Cardiac fibroblast (primary cell): ENCODE measurements around the gene SELENOM.

Experiments
- DNase-seq, 2 donors: peaks; one replicate each; pipeline versions ENCODE4 v3.0.0 to v3.0.0-alpha.2; 2010; ENCODE audit warnings: low read depth in 2 of 2
- H3K4me3 ChIP-seq, 2 donors: replicated peaks in 1 of 2; 1 replicate in 1 of 2; 2 replicates in 1 of 2; pipeline ENCODE4 v1.5.1; 2011; ENCODE audit warnings: low read depth in 2 of 2, low read length in 2 of 2, mild to moderate bottlenecking in 2 of 2, moderate library complexity in 1 of 2
- TF ChIP-seq, protein P1 (sequence below): IDR thresholded peaks from one replicate; pipeline ENCODE4 v1.5.1; 2011; ENCODE audit warnings: low read depth, mild to moderate bottlenecking, low read length, inconsistent platforms

SELENOM gene

DNA sequence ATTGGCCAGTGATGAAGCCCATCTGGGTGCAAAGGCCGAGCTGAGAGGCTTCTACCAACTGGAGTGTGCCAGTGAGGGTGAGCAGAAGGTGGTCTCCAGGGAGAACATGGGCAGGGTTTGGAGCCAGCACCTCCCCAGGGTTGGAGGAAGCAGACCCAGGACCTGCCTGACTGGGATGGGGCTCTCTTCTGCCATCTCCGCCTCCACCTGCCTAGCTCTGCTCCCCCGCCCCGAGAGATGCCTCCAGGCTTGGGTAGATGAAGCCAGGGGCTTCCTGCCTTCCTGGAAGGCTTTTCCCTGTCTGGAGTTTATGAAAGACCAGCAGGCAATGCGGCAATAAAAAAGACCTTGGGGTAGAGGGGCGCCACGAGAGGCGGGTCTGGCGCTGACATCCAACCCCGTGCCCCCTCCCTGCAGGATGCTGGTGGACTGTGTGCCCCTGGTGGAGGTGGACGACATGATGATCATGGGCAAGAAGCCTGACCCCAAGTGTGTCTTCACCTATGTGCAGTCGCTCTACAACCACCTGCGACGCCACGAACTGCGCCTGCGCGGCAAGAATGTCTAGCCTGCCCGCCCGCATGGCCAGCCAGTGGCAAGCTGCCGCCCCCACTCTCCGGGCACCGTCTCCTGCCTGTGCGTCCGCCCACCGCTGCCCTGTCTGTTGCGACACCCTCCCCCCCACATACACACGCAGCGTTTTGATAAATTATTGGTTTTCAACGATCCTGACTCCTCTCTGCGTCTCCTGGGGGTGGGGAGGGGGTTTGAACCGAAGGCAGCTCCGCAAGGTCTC, 3.3 kb downstream of the SELENOM start:
- DNase-seq, result no peak
- TF ChIP-seq, protein P1, sequence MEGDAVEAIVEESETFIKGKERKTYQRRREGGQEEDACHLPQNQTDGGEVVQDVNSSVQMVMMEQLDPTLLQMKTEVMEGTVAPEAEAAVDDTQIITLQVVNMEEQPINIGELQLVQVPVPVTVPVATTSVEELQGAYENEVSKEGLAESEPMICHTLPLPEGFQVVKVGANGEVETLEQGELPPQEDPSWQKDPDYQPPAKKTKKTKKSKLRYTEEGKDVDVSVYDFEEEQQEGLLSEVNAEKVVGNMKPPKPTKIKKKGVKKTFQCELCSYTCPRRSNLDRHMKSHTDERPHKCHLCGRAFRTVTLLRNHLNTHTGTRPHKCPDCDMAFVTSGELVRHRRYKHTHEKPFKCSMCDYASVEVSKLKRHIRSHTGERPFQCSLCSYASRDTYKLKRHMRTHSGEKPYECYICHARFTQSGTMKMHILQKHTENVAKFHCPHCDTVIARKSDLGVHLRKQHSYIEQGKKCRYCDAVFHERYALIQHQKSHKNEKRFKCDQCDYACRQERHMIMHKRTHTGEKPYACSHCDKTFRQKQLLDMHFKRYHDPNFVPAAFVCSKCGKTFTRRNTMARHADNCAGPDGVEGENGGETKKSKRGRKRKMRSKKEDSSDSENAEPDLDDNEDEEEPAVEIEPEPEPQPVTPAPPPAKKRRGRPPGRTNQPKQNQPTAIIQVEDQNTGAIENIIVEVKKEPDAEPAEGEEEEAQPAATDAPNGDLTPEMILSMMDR, result no peak
- no peak overlapping the region for H3K4me3 ChIP-seq

DNA sequence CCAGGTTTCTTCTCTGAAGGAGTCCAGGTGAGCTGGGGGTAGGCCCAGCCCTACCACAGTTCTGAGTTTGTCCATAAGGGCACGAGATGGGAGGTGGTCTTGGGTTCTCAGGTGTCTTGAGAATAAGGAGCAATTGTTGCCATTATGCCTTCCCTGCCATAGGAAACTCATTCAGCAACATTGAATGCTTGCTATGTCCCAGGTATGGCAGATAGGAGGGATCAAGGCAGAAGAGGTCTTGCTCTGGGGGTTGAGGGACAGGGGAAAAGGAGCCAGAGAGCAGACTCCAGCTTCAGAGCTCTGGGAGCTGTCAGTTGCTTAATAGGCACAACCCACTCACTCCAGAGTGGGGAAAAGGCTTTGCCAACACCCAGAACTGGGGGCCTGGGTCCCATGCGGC, 4.3 kb downstream of the SELENOM start:
- TF ChIP-seq, protein P1, result no peak
- H3K4me3 ChIP-seq, result no peak overlapping the region
- no peak for DNase-seq

DNA sequence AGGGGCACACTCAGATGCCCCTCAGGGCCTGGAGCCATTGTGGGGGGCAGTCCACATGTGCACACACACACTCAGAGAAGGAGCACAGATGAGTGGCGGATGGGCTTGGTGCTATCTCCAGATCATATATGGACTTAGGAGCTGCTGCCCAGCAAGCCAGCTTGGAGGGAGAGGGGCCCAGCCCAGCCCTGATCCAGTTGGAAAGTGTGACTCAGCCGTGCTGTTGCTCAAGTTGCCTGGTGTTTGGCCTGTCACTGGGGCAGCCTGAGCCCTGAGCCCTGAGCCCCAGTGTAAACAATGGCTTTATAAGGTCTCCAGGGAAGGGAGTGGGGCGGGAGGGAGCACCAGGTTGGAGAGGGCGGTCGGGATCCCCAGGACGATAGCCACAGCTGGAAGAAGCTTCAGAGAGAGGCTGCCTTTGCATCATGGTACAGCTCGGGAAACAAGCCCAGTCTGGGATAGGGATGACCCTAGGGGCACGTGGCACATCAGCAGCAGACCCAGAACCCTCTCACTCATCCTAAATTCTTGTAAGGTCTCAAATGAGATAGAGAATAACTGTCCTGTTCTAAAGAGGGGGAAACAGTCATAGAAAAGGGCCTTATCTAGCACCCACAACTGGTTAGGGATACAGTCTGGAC, 4.8 kb downstream of the SELENOM start:
- TF ChIP-seq, protein P1, result no peak
- DNase-seq, result peak; percentile 96

DNA sequence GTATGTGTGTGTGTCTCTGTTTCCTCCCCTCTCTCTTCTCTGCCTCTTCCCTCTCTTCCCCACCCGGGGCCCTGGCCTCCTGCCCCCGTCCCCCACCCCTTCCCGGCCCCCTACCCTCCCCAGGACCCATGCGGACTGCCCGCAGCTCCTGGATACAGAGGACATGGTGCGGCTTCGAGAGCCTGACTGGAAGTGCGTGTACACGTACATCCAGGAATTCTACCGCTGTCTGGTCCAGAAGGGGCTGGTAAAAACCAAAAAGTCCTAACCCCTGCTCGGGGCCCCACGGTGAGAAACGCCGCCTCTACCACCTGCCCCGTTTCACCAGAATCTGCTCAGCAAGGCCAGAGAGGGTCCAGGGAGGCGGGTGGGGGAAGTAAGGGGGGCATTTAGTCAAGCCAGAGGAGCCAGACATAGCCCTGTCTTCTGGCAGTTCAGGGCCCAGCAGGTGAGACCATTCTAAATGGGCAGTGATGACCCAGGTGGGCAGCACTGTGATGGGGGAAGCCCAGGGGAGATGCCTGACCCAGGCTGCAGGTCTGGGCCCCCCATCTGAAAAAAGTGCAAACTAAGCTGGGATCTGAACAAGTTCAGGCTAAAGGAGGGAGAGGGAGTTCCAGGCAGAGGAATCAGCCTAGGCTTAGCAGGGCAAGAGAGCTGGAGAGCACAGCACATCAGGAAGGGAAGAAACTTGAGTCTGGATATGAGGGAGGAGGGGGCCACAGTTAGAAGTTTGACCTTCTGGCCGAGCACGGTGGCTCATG, 6.4 kb downstream of the SELENOM start:
- no peak overlapping the region for H3K4me3 ChIP-seq
- DNase-seq, result no peak
- TF ChIP-seq, protein P1, result no peak

More for the DNA sequence above, 4.8 kb downstream of the SELENOM start:
- H3K4me3 ChIP-seq, result no peak overlapping the region

DNA sequence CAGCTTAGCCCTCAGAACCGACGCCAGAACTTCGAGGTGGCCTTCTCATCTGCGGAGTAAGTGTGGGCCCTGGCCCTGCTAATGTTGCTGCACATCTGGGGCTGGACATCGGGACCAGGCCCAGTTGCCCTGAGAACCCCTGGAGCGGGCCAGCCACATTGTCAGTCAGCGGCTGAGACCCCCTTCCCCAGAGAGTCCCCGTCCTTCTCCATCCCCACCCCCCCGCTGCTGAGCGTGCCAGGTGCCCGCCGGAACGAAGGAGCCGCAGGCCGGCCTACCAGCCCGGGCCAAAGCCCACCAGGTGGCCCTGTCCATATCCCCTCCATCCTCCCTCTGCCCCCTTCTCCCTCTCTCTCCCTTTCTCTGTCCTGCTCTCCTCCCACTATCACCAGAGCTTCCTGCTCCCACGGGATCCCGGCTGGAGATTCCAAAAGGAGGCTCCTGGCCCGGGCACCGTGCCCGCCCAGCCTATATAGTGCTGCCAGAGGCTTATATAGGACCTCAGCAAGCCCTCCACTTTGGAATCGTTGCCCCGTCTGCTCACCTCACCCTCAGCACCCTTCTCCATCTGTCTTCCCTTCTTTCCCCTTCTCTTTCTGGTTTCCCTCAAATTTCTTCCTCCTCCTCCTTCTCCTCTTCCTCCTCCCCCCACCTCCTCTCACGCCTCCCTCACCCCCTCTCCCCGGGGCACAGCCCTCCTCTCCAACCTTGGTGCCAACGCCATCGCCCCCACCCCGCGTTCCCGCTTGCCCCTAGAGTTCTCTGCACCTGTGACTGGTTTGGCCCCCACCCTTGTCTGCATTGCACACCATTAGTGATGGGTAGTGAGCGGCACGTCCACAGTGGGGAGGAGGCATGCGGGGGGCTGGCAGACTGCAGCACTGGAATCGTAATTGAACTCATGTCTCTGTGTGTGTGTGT, 7.3 kb downstream of the SELENOM start:
- H3K4me3 ChIP-seq, result no peak overlapping the region
- TF ChIP-seq, protein P1, result no peak
- no peak for DNase-seq

DNA sequence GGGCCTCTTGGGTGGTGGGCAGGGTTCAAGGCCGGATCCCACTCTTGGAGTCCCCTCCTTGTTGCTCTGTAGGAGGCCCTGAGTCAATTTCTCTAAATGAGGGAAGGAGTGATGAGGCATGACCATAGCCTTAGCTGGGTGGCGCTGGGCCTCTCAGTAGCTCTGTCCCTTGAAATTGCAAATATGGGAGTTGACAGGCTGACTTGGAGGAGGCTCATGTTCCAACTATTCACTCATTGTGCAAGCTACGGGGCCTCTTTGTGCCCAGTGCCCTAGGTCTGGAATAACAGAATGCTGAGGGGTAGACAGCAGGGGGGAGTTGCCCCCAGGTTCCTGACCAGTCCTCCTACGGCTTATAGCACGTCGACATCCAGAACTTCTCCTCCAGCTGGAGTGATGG, 8.0 kb downstream of the SELENOM start:
- no peak overlapping the region for H3K4me3 ChIP-seq
- no peak for DNase-seq
- TF ChIP-seq, protein P1, result no peak
